Bone marrow (tissue), 2 donors: ENCODE results near the gene IL6R.

Source experiments
- DNase-seq, 2 donors: peaks; one replicate each; lab custom pipeline; 2025; lab: John Stamatoyannopoulos, UW

Gene IL6R

GRCh38 chr1:154453574-154454352 lies 48.6 kb downstream of the IL6R start:
- DNase-seq = no peak

DNA sequence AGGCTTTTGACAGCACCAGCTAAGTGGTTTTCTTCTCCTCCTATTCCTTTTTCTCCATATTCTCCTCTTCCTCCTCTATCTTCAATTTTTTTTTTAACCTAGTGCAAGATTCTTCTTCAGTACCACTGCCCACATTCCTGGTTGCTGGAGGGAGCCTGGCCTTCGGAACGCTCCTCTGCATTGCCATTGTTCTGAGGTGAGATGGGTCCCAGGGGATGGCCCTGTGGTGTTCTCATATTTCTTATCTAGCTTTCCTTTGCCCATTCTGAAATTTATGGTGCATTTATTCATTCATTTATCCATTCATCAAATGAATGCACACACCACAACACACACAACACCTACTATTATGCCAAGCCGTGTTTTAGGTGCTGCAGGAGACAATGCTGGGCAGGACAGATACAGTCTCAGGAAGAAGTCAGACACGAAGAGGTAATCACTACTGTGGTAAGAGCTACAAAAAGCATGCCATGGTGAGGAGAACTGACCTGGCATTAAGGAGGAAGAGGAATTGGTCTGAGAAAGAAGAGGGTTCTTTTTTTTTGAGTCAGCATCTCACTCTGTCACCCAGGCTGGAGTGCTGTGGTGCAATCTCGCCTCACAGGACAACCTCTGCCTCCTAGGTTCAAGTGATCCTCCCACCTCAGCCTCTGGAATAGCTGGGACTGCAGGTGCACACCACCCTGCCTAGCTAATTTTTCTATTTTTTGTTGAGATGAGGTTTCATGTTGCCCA lies 49.4 kb downstream of the IL6R start:
- no peak for DNase-seq

DNA sequence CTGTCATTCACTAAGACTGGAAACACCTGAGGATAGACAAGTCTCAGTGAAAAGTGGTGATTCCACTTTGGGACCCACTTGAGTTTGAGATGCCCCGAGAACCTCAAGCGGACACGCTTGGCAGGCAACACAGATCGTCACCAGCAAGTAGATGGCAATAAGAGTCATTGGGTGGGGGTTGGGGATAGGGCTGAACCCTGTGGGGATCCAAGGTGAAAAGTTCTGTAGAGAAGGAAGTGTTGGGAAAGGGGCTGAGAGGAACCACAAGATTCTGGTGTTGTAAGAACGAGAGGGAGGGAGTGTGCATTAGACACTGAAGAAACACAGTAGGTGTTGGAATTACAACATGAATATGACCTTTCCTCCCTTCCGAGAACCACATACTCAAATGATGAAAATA lies 51.5 kb downstream of the IL6R start:
- DNase-seq = no peak

- DNase-seq = no peak
Measured at GRCh38 chr1:154459080-154459479, 53.9 kb downstream of the IL6R start.

DNA sequence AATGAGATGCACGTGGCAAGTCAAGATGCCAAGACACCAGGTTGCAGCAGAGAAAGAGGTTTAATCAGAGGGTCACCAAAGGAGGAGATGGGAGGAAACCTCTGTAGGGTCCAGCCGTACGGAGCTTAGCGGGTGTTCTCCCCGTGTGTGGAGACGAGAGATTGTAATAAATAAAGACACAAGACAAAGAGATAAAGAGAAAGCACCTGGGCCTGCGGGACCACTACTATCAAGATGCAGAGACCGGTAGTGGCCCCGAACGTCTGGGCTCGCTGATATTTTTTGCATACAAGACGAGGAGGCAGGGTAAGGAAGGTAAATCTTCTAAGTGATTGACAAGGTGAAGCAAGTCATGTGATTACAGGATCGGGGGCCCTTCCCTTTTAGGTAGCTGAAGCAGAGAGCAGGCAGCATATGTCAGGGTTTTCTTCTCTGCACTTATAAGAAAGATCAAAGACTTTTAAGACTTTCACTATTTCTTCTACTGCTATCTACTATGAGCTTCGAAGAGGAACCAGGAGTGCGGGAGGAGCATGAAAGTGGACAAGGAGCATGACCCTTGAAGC lies 55.6 kb downstream of the IL6R start:
- no peak for DNase-seq

DNA sequence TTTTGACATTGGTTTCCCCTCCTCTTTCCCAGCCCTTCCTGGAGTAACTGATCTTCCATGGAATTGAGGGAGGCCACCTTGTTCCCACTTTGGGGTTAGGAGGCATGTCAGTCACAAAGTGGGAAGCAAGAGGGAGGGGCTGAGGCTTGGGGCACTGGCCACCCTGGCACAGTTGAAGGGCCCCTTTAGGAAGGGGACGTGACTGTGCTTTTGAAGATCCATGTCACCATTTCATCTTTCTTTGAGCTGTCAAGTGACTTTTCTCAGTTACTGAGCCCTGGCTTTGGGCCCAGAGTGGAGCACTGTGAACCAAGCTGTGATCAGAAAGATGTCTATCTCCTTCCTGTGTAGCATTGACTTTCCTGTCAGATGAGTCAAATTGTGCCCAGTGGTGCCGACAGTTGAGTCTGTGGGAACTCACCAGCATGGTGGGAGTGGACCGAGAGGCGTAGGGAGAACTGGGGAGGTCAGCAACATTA lies 58.4 kb downstream of the IL6R start:
- peak in 1 of 2 donors; percentile 92 for DNase-seq

DNA sequence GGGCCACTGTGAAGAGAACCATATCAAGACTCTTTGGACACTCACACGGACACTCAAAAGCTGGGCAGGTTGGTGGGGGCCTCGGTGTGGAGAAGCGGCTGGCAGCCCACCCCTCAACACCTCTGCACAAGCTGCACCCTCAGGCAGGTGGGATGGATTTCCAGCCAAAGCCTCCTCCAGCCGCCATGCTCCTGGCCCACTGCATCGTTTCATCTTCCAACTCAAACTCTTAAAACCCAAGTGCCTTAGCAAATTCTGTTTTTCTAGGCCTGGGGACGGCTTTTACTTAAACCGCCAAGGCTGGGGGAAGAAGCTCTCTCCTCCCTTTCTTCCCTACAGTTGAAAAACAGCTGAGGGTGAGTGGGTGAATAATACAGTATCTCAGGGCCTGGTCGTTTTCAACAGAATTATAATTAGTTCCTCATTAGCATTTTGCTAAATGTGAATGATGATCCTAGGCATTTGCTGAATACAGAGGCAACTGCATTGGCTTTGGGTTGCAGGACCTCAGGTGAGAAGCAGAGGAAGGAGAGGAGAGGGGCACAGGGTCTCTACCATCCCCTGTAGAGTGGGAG lies 60.6 kb downstream of the IL6R start:
- peak in 1 of 2 donors; percentile 32 for DNase-seq

DNA sequence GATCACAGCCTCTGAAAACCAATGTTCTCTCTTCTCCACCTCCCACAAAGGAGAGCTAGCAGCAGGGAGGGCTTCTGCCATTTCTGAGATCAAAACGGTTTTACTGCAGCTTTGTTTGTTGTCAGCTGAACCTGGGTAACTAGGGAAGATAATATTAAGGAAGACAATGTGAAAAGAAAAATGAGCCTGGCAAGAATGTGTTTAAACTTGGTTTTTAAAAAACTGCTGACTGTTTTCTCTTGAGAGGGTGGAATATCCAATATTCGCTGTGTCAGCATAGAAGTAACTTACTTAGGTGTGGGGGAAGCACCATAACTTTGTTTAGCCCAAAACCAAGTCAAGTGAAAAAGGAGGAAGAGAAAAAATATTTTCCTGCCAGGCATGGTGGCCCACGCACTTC lies 61.1 kb downstream of the IL6R start:
- DNase-seq = peak in 1 of 2 donors; percentile 32

DNA sequence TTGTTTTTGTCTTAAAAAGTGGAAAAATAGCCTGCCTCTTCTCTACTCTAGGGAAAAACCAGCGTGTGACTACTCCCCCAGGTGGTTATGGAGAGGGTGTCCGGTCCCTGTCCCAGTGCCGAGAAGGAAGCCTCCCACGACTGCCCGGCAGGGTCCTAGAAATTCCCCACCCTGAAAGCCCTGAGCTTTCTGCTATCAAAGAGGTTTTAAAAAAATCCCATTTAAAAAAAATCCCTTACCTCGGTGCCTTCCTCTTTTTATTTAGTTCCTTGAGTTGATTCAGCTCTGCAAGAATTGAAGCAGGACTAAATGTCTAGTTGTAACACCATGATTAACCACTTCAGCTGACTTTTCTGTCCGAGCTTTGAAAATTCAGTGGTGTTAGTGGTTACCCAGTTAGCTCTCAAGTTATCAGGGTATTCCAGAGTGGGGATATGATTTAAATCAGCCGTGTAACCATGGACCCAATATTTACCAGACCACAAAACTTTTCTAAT lies 61.8 kb downstream of the IL6R start:
- DNase-seq = peak in 1 of 2 donors; percentile 11

DNA sequence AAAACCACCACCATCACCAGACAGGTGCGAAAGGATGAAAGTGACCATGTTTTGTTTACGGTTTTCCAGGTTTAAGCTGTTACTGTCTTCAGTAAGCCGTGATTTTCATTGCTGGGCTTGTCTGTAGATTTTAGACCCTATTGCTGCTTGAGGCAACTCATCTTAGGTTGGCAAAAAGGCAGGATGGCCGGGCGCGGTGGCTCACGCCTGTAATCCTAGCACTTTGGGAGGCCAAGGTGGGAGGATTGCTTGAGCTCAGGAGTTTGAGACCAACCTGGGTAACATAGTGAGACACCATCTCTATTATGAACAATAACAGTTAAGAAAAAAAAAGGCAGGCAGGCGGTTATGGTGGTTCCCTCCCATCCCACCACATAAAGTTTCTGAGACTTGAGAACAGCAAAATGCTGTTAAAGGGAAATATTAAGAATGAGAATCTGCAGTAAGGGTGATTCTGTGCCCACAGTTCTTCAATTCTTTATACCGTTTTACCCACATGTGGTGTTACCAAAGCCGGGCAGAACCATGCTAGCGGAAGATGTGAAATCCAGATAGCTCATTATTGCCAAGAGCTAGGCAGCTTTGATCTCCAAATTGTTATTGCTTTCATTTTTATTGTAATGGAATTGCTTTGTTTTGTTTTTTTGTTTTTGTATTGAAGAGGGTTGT lies 62.4 kb downstream of the IL6R start:
- DNase-seq = no peak

- no peak for DNase-seq
Measured at GRCh38 chr1:154468535-154469250, 63.5 kb downstream of the IL6R start.

- no peak for DNase-seq
Measured at GRCh38 chr1:154469844-154470560, 64.9 kb downstream of the IL6R start.

GRCh38 chr1:154471304-154471703 lies 66.2 kb downstream of the IL6R start:
- no peak for DNase-seq

DNA sequence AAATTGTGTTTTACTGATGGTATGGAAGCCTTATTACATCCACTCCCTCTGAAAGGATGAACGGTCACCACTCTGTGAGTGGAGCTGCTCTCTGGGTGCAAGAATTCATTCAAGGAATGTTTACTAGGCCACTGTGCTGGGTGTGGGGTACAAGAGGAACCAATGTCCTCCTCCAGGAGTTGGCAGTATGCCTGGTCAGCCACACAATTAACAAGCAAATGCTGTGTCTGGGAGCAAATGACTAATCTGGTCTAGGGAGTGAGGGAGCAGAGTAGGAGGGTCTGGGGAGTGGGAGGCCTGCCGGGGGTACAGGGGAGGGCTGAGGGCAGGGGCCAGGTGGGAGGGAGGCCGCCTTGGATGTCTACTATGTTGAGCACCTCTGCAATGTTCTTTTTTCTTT lies 69.7 kb downstream of the IL6R start:
- peak in 1 of 2 donors; percentile 49 for DNase-seq

- DNase-seq = no peak
Measured at GRCh38 chr1:154476791-154477190, 71.6 kb downstream of the IL6R start.

DNA sequence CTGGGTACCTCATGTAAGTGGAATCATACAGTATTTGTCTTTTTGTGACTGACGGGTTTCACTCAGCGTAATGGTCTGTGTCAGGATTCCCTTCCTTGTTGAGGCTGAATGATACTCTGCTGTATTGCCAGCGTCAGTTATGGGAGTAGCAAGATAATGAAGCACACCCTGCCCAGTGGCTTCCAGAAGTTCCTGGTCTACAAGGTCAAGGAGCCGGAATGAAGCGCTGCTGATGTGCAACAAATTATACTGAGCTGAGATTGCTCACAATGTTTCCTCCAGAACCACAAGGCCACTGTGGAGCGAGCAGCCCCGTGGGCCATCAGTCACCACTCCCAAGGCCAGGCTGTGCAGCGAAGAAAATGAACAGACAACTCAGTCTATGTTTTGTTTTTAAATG lies 72.9 kb downstream of the IL6R start:
- no peak for DNase-seq

- peak in 1 of 2 donors; percentile 40 for DNase-seq
Measured at GRCh38 chr1:154478639-154479038, 73.5 kb downstream of the IL6R start.

DNA sequence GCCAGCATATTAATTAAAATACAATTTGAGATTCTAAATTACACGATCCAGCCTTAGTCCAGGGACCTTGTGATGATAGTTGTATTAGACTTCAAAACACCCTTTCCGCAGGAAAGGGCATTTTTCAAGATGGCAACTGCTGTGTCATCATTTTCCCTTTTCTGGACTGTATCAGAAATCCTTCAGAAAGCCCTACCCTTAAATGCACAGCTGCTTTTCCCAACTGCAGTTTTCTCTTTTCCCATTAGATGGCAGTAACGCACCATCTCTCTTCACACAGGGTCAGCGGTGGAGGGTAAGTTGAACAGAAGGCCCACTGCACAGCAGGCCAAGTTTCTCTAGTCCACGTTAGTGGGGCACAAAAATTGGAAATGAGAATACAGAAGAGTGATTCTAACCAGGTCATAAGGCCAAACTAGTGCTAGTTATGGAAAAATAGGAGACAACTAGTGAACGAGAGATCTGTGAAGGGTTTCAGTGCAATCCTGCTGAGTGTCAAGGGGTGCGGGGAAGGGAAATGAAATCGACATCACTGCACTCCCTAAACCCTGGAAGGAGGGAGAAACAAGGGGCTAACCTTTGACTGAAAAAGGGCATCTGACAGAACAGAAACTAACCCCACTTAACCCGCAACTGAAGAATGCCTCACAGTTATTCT lies 74.8 kb downstream of the IL6R start:
- DNase-seq = peak in 1 of 2 donors; percentile 67

DNA sequence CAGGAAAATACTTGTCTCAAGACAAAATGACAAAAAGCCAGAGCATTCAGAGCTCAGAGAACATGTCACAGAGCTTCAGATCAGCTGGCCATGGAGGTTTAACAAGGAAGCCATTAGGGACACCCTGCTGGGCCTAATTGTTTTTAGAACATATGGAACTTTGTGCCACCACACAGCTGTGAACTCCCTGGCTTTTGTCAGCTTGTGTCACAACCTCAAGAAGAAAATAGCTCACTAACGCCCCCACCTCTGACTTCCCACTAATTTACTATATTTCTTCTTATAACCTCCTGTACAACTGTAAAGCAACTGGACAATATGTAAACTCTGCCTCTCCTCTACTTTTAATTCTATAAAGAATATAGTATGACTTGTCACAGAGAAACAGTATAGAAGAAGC lies 75.9 kb downstream of the IL6R start:
- DNase-seq = peak in 1 of 2 donors; percentile 19
